ENCODE data around the gene ASIC2. TPM values are rescaled to one million over a fixed set of nuclear protein-coding genes. Genes with fewer than 3 reads are reported as not detected.

ASIC2 gene
- total and polyA plus RNA-seq, 2 experiments from 2014 or later = 0.52 to 2.8 TPM

GRCh38 chr17:33071656-33072055, 221.4 kb downstream of the ASIC2 start:
- Histone ChIP-seq H3K36me3 (ENCODE audit: insufficient read depth) (no peaks in the 10 kb centered on the region), H2AFZ (no peak overlapping the region), H3K4me1 (ENCODE audit: insufficient read depth) (no peaks in the 10 kb centered on the region), H3K4me2 (no peak overlapping the region), H3K27ac (ENCODE audit: low read depth) (no peak overlapping the region), H3K9me2 (ENCODE audit: insufficient read depth) (peaks cover 13% of the 10 kb centered on the region; the same call in 1 of the 2 replicates), H3F3A (replicated peaks; ENCODE audit: low read depth) (no peaks in the 10 kb centered on the region), H3K27me3 (ENCODE audit: insufficient read depth) (no peaks in the 10 kb centered on the region), H3K4me3 (no peak overlapping the region), H3K79me2 (replicated peaks; ENCODE audit: insufficient read depth) (no peaks in the 10 kb centered on the region), H4K20me1 (replicated peaks; ENCODE audit: insufficient read depth) (no peaks in the 10 kb centered on the region)
- H3K27ac Mint-ChIP-seq = no peak overlapping the region
- ATAC-seq (no peak), DNase-seq (ENCODE audit: low spot score) (no peak)
- no peaks in the 10 kb centered on the region for H3K4me1 Mint-ChIP-seq
- H3K36me3 Mint-ChIP-seq (ENCODE audit: low read depth) = no peaks in the 10 kb centered on the region
- peaks cover 2% of the 10 kb centered on the region; the same call in 2 of the 3 replicates for H3K9me3 Mint-ChIP-seq
- no peak overlapping the region for H3K4me3 Mint-ChIP-seq
- no peak for TF ChIP-seq NANOG (IDR thresholded peaks at IDR 0.05; ENCODE audit: borderline replicate concordance)
- TF ChIP-seq JUNB (IDR thresholded peaks at IDR 0.05; ENCODE audit: unreplicated experiment) = no peak
- no peak for TF ChIP-seq CTCF (conservative IDR thresholded peaks at IDR 0.05; ENCODE audit: low read depth in 2 of 2)
- TF ChIP-seq ETS1 (IDR thresholded peaks at IDR 0.05) = no peak
- no peak for TF ChIP-seq POLR2AphosphoS5 (IDR thresholded peaks at IDR 0.05; ENCODE audit: low read depth)
- TF ChIP-seq ZNF331 (CRISPR knock-in tag; IDR thresholded peaks at IDR 0.05; ENCODE audit: low read depth) = no peak
- no peak for TF ChIP-seq EZH2 (IDR thresholded peaks at IDR 0.05; ENCODE audit: low read depth, unreplicated experiment)
- no peak for TF ChIP-seq ZNF462 (CRISPR knock-in tag; IDR thresholded peaks at IDR 0.05)
- TF ChIP-seq ZNF114 (CRISPR knock-in tag; IDR thresholded peaks at IDR 0.05) = no peak
- no peak for TF ChIP-seq CREB1 (CRISPR knock-in tag; IDR thresholded peaks at IDR 0.05; ENCODE audit: low read depth)
- no peak for TF ChIP-seq EZH2phosphoT487 (IDR thresholded peaks at IDR 0.05; ENCODE audit: unreplicated experiment)
- TF ChIP-seq STAT1 (IDR thresholded peaks at IDR 0.05; ENCODE audit: unreplicated experiment) = no peak
- TF ChIP-seq REST (IDR thresholded peaks at IDR 0.05; ENCODE audit: unreplicated experiment) = no peak
- peaks cover 3% of the 10 kb centered on the region for H3K27me3 Mint-ChIP-seq (ENCODE audit: insufficient read depth, low read depth, poor library complexity)
